WTC11 (cell line): ENCODE measurements around the gene FABP3. TPM values are rescaled to one million over a fixed set of nuclear protein-coding genes. Genes with fewer than 3 reads are reported as not detected.

ENCODE experiments used
- ATAC-seq: fragments of 200-7000 bp; cut with Tn5 transposase; 2 replicates; pipeline ENCODE4 v1.10.0; 2021; ENCODE audit warnings: mild to moderate bottlenecking, moderate library complexity
- Bru-seq: library from RNA; stranded (reverse); fragments of 400-500 nt; gene quantifications from one replicate; lab custom pipeline; 2021; lab: Mats Ljungman, UMichigan
- CTCF ChIA-PET: fragments of 300-600 bp; sonication (Branson Sonifier 250); formaldehyde crosslinking; loops from one replicate; lab custom pipeline; 2021; ENCODE audit warnings: antibody characterized with exemption; lab: Charles Lee
- POLR2A ChIA-PET: fragments of 350-600 bp; sonication (Branson Sonifier 250); formaldehyde crosslinking; loops from one replicate; lab custom pipeline; 2021; ENCODE audit warnings: antibody characterized with exemption; lab: Charles Lee
- DNase-seq: peaks from one replicate; pipeline ENCODE4 v3.0.0; 2021; ENCODE audit warnings: low spot score
- H3K27ac Mint-ChIP-seq: 2 replicates; pipeline ENCODE4 v1.8.0; 2021; ENCODE audit warnings: mixed read lengths
- H3K27me3 Mint-ChIP-seq: 2 replicates; pipeline ENCODE4 v1.8.0; 2021; ENCODE audit warnings: low read depth, mild to moderate bottlenecking, moderate library complexity, mixed read lengths
- H3K36me3 Mint-ChIP-seq: 2 replicates; pipeline ENCODE4 v1.8.0; 2021; ENCODE audit warnings: mixed read lengths
- H3K4me1 Mint-ChIP-seq: 2 replicates; pipeline ENCODE4 v1.8.0; 2022; ENCODE audit warnings: mixed read lengths
- H3K4me3 Mint-ChIP-seq: 2 replicates; pipeline ENCODE4 v1.8.0; 2021; ENCODE audit warnings: mild to moderate bottlenecking, moderate library complexity, mixed read lengths
- H3K9me3 Mint-ChIP-seq: 2 replicates; pipeline ENCODE4 v1.8.0; 2021; ENCODE audit warnings: mixed read lengths
- CREM ChIP-seq: sonication (generic); formaldehyde crosslinking; IDR thresholded peaks from 2 replicates; pipeline ENCODE4 v1.8.1; 2022; ENCODE audit warnings: mild to moderate bottlenecking, missing genetic modification reagents, moderate library complexity
- ETV6 ChIP-seq: sonication (generic); formaldehyde crosslinking; IDR thresholded peaks from 2 replicates; pipeline ENCODE4 v1.8.1; 2022; ENCODE audit warnings: mild to moderate bottlenecking, missing genetic modification reagents
- FOXJ3 ChIP-seq: sonication (generic); formaldehyde crosslinking; IDR thresholded peaks from 2 replicates; pipeline ENCODE4 v1.9.0; 2021; ENCODE audit warnings: missing genetic modification reagents, mild to moderate bottlenecking, borderline replicate concordance
- KAT7 ChIP-seq: sonication (generic); formaldehyde crosslinking; IDR thresholded peaks from 2 replicates; pipeline ENCODE4 v1.8.1; 2023; ENCODE audit warnings: missing genetic modification reagents, mild to moderate bottlenecking, borderline replicate concordance
- NFYB ChIP-seq: sonication (generic); formaldehyde crosslinking; conservative IDR thresholded peaks from 2 replicates; pipeline ENCODE4 v1.8.0; 2022; ENCODE audit warnings: low read depth, missing genetic modification reagents
- PRRX2 ChIP-seq: fragments of 250-450 bp; sonication (Bioruptor Pico); IDR thresholded peaks from 2 replicates; pipeline ENCODE4 v1.8.0; 2021; ENCODE audit warnings: mild to moderate bottlenecking
- TEAD1 ChIP-seq: sonication (generic); formaldehyde crosslinking; IDR thresholded peaks from 2 replicates; pipeline ENCODE4 v1.8.0; 2022; ENCODE audit warnings: mild to moderate bottlenecking, missing genetic modification reagents
- TP53 ChIP-seq: sonication (generic); formaldehyde crosslinking; IDR thresholded peaks from 2 replicates; pipeline ENCODE4 v1.8.1; 2023; ENCODE audit warnings: mild to moderate bottlenecking, missing genetic modification reagents
- ZNF219 ChIP-seq: sonication (generic); formaldehyde crosslinking; IDR thresholded peaks from 2 replicates; pipeline ENCODE4 v1.8.0; 2023; ENCODE audit warnings: missing genetic modification reagents, mild to moderate bottlenecking, borderline replicate concordance
- ZNF232 ChIP-seq: sonication (generic); formaldehyde crosslinking; IDR thresholded peaks from 2 replicates; pipeline ENCODE4 v1.8.0; 2022; ENCODE audit warnings: mild to moderate bottlenecking, missing genetic modification reagents
- ZNF396 ChIP-seq: fragments of 250-450 bp; sonication (Bioruptor Pico); IDR thresholded peaks from 2 replicates; pipeline ENCODE4 v1.8.0; 2021; ENCODE audit warnings: mild to moderate bottlenecking, moderate library complexity, borderline replicate concordance
- long read RNA-seq, 3 experiments: library from RNA in 1 of 3; library from capped mRNA in 1 of 3; library from polyadenylated mRNA in 1 of 3; unstranded in 2 of 3; stranded (forward) in 1 of 3; transcript quantifications; one replicate each; pipeline ENCODE4 v2.0.0, GENCODE V29; 2021
- total RNA-seq: library from RNA; stranded (reverse); gene quantifications from 3 replicates; pipeline ENCODE4 v1.2.3, GENCODE V29; 2021
- TF ChIP-seq, protein P1 (sequence below): sonication (generic); formaldehyde crosslinking; IDR thresholded peaks from 2 replicates; pipeline ENCODE4 v1.8.0; 2022; ENCODE audit warnings: mild to moderate bottlenecking, missing genetic modification reagents
- TF ChIP-seq, protein P2 (sequence below): fragments of 250-450 bp; sonication (Bioruptor Pico); IDR thresholded peaks from 2 replicates; pipeline ENCODE4 v1.9.0; 2021; ENCODE audit warnings: moderate library complexity, mild to moderate bottlenecking, inconsistent platforms, borderline replicate concordance
- TF ChIP-seq, protein P3 (sequence below): sonication (generic); formaldehyde crosslinking; IDR thresholded peaks from 2 replicates; pipeline ENCODE4 v1.8.0; 2022; ENCODE audit warnings: mild to moderate bottlenecking, missing genetic modification reagents
- TF ChIP-seq, protein P4 (sequence below): sonication (generic); formaldehyde crosslinking; IDR thresholded peaks from 2 replicates; pipeline ENCODE4 v1.8.0; 2023; ENCODE audit warnings: missing genetic modification reagents
- TF ChIP-seq, protein P5 (sequence below): sonication (generic); formaldehyde crosslinking; IDR thresholded peaks from 2 replicates; pipeline ENCODE4 v1.8.0; 2022; ENCODE audit warnings: mild to moderate bottlenecking, missing genetic modification reagents
- TF ChIP-seq, protein P6 (sequence below): sonication (generic); formaldehyde crosslinking; IDR thresholded peaks from 2 replicates; pipeline ENCODE4 v1.8.1; 2023; ENCODE audit warnings: mild to moderate bottlenecking, missing genetic modification reagents, moderate library complexity
- TF ChIP-seq, protein P7 (sequence below): sonication (generic); formaldehyde crosslinking; IDR thresholded peaks from 2 replicates; pipeline ENCODE4 v1.8.1; 2022; ENCODE audit warnings: mild to moderate bottlenecking, moderate library complexity, missing genetic modification reagents
- TF ChIP-seq, protein P8 (sequence below): sonication (generic); formaldehyde crosslinking; IDR thresholded peaks from 2 replicates; pipeline ENCODE4 v1.8.0; 2022; ENCODE audit warnings: mild to moderate bottlenecking, missing genetic modification reagents
- TF ChIP-seq, protein P9 (sequence below): sonication (generic); formaldehyde crosslinking; IDR thresholded peaks from 2 replicates; pipeline ENCODE4 v1.8.1; 2023; ENCODE audit warnings: mild to moderate bottlenecking, missing genetic modification reagents, moderate library complexity
- TF ChIP-seq, protein P10 (sequence below): sonication (generic); formaldehyde crosslinking; IDR thresholded peaks from 2 replicates; pipeline ENCODE4 v1.8.1; 2023; ENCODE audit warnings: mild to moderate bottlenecking, missing genetic modification reagents

Gene FABP3
- total RNA-seq (18.0 to 25.0 TPM (median 19.0 TPM) in 3 replicates), Bru-seq, nascent RNA (percentile 58 among the genes with signal in this experiment)
- long read RNA-seq, experiment 1, transcript FABP3-201 (4 exons, 725 nt), result major isoform, 23 of 25 reads
- long read RNA-seq, experiment 1, partial matches to known transcripts, result 1 of 25 reads
- long read RNA-seq, experiment 1, other reads (novel, unspliced or antisense), result 1 of 25 reads
- long read RNA-seq, experiment 2, transcript FABP3-201 (4 exons, 725 nt), result major isoform, 12 of 20 reads
- long read RNA-seq, experiment 2, partial matches to known transcripts, result 2 of 20 reads
- long read RNA-seq, experiment 2, other reads (novel, unspliced or antisense), result 5 of 20 reads
- long read RNA-seq, experiment 3, partial matches to known transcripts, result 0 of 4 reads
- long read RNA-seq, experiment 3, other reads (novel, unspliced or antisense), result 1 of 4 reads

DNA sequence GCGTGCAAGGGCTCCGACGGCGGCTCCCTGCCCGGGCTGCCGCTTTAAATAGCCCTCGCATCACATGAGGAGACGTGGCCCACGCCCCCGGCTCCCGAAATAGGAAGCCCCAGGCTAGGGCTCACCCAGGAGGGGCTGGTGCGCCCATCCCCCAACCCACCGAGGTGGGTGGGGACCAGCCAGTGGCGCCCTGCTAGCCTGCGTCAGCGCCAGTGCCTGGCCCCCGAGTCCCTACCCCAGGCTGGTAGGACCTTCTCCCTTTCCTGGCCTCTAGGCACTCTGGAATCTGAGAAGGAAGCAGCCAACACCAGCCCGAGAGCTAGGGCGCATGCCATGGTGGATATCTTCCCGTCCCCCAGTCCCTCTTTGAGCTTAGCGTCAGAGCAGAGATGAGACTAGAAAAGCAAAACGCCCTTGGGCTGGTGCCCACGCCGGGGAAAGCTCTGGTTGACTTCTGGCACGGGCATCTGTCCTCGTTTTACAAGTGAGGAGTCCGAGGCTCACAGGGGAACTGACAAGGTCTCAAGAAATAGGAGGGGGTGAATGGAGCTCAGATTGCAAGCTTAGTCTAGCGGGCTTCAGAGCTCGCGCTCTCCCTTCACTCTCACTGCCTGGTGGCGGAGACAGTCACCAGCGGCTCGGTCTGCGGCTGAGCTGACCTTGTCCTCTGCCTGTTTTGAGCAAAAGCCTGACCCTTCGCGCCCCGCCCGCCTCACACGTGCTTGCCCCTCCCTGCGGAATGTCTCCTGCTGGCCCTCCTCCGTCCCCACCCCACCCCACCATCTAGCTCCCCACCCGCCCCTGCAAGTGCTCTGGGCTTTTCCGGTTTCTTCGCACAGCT, at the start of gene FABP3:
Gene FABP3, minus strand, starts transcription at position 21 of the 841 bp plus-strand sequence. CDS start 62 bp downstream, outside the sequence.
- peak; percentile 72 for ATAC-seq
- no peak for TF ChIP-seq ZNF219 (CRISPR knock-in tag)
- TF ChIP-seq, protein P1, sequence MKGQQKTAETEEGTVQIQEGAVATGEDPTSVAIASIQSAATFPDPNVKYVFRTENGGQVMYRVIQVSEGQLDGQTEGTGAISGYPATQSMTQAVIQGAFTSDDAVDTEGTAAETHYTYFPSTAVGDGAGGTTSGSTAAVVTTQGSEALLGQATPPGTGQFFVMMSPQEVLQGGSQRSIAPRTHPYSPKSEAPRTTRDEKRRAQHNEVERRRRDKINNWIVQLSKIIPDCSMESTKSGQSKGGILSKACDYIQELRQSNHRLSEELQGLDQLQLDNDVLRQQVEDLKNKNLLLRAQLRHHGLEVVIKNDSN, result peak; percentile 18; the same call in 1 of the 2 replicates
- 0 out of 2 replicates have a peak, but pooled peaks have one; percentile 39 for TF ChIP-seq TP53 (CRISPR knock-in tag)
- TF ChIP-seq, protein P2, sequence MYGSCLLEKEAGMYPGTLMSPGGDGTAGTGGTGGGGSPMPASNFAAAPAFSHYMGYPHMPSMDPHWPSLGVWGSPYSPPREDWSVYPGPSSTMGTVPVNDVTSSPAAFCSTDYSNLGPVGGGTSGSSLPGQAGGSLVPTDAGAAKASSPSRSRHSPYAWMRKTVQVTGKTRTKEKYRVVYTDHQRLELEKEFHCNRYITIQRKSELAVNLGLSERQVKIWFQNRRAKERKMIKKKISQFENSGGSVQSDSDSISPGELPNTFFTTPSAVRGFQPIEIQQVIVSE (CRISPR knock-in tag), result no peak
- TF ChIP-seq CREM (CRISPR knock-in tag), result 0 out of 2 replicates have a peak, but pooled peaks have one; percentile 18
- TF ChIP-seq, protein P3, sequence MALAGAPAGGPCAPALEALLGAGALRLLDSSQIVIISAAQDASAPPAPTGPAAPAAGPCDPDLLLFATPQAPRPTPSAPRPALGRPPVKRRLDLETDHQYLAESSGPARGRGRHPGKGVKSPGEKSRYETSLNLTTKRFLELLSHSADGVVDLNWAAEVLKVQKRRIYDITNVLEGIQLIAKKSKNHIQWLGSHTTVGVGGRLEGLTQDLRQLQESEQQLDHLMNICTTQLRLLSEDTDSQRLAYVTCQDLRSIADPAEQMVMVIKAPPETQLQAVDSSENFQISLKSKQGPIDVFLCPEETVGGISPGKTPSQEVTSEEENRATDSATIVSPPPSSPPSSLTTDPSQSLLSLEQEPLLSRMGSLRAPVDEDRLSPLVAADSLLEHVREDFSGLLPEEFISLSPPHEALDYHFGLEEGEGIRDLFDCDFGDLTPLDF (CRISPR knock-in tag), result peak; percentile 59; the same call in 1 of the 2 replicates
- peak; percentile 93; the same call in 1 of the 2 replicates for TF ChIP-seq TEAD1 (CRISPR knock-in tag)
- TF ChIP-seq, protein P4, sequence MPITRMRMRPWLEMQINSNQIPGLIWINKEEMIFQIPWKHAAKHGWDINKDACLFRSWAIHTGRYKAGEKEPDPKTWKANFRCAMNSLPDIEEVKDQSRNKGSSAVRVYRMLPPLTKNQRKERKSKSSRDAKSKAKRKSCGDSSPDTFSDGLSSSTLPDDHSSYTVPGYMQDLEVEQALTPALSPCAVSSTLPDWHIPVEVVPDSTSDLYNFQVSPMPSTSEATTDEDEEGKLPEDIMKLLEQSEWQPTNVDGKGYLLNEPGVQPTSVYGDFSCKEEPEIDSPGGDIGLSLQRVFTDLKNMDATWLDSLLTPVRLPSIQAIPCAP (CRISPR knock-in tag), result 0 out of 2 replicates have a peak, but pooled peaks have one; percentile 14
- TF ChIP-seq, protein P5, sequence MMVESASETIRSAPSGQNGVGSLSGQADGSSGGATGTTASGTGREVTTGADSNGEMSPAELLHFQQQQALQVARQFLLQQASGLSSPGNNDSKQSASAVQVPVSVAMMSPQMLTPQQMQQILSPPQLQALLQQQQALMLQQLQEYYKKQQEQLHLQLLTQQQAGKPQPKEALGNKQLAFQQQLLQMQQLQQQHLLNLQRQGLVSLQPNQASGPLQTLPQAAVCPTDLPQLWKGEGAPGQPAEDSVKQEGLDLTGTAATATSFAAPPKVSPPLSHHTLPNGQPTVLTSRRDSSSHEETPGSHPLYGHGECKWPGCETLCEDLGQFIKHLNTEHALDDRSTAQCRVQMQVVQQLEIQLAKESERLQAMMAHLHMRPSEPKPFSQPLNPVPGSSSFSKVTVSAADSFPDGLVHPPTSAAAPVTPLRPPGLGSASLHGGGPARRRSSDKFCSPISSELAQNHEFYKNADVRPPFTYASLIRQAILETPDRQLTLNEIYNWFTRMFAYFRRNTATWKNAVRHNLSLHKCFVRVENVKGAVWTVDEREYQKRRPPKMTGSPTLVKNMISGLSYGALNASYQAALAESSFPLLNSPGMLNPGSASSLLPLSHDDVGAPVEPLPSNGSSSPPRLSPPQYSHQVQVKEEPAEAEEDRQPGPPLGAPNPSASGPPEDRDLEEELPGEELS, result 0 out of 2 replicates have a peak, but pooled peaks have one; percentile 41
- TF ChIP-seq, protein P6, sequence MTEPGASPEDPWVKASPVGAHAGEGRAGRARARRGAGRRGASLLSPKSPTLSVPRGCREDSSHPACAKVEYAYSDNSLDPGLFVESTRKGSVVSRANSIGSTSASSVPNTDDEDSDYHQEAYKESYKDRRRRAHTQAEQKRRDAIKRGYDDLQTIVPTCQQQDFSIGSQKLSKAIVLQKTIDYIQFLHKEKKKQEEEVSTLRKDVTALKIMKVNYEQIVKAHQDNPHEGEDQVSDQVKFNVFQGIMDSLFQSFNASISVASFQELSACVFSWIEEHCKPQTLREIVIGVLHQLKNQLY (CRISPR knock-in tag), result 0 out of 2 replicates have a peak, but pooled peaks have one; percentile 17
- no peak for TF ChIP-seq FOXJ3
- TF ChIP-seq, protein P7, sequence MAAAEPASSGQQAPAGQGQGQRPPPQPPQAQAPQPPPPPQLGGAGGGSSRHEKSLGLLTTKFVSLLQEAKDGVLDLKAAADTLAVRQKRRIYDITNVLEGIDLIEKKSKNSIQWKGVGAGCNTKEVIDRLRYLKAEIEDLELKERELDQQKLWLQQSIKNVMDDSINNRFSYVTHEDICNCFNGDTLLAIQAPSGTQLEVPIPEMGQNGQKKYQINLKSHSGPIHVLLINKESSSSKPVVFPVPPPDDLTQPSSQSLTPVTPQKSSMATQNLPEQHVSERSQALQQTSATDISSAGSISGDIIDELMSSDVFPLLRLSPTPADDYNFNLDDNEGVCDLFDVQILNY, result peak; percentile 37; the same call in 1 of the 2 replicates
- 0 out of 2 replicates have a peak, but pooled peaks have one; percentile 11 for TF ChIP-seq ZNF232
- 0 out of 2 replicates have a peak, but pooled peaks have one; percentile 72 for TF ChIP-seq PRRX2 (CRISPR knock-in tag)
- TF ChIP-seq, protein P8, sequence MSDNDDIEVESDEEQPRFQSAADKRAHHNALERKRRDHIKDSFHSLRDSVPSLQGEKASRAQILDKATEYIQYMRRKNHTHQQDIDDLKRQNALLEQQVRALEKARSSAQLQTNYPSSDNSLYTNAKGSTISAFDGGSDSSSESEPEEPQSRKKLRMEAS (CRISPR knock-in tag), result peak; percentile 70
- TF ChIP-seq NFYB (CRISPR knock-in tag), result 0 out of 2 replicates have a peak, but pooled peaks have one; percentile 10
- TF ChIP-seq, protein P9, sequence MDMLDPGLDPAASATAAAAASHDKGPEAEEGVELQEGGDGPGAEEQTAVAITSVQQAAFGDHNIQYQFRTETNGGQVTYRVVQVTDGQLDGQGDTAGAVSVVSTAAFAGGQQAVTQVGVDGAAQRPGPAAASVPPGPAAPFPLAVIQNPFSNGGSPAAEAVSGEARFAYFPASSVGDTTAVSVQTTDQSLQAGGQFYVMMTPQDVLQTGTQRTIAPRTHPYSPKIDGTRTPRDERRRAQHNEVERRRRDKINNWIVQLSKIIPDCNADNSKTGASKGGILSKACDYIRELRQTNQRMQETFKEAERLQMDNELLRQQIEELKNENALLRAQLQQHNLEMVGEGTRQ (CRISPR knock-in tag), result peak; percentile 64; the same call in 1 of the 2 replicates
- peak; percentile 79; the same call in 1 of the 2 replicates for TF ChIP-seq ETV6 (CRISPR knock-in tag)
- no peak for TF ChIP-seq ZNF396 (CRISPR knock-in tag)
- TF ChIP-seq, protein P10, sequence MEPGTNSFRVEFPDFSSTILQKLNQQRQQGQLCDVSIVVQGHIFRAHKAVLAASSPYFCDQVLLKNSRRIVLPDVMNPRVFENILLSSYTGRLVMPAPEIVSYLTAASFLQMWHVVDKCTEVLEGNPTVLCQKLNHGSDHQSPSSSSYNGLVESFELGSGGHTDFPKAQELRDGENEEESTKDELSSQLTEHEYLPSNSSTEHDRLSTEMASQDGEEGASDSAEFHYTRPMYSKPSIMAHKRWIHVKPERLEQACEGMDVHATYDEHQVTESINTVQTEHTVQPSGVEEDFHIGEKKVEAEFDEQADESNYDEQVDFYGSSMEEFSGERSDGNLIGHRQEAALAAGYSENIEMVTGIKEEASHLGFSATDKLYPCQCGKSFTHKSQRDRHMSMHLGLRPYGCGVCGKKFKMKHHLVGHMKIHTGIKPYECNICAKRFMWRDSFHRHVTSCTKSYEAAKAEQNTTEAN, result peak; percentile 1; the same call in 1 of the 2 replicates
- TF ChIP-seq KAT7 (CRISPR knock-in tag), result no peak

More for the DNA sequence above, at the start of gene FABP3:
- Mint-ChIP-seq H3K4me1 (peaks cover 52% of the 10 kb centered on the region), H3K27me3 (peaks cover 4% of the 10 kb centered on the region), H3K9me3 (no peaks in the 10 kb centered on the region), H3K4me3 (peak within 1 kb of the TSS; percentile 70), H3K27ac (peak within 1 kb of the TSS; percentile 94), H3K36me3 (no peaks in the 10 kb centered on the region; the same call in 1 of the 2 replicates)
- ChIA-PET CTCF (interaction anchor here (0.5 to 5.8 kb wide), 15 partner anchors 10 to 603 kb away, joined by 3 to 85 read pairs (median 5); no protein-coding TSS in a partner anchor), POLR2A (interaction anchor here (0.6 to 2.1 kb wide), 19 partner anchors 11 to 881 kb away, joined by 3 to 15 read pairs (median 3); partner anchors contain the start of genes PEF1, SERINC2, SNRNP40 and ZCCHC17)
- peak; percentile 95 for DNase-seq
